ENCODE results near the gene ATRN.

Gene ATRN

GRCh38 chr20:3679749-3680700 lies 209.2 kb downstream of the ATRN start:
- DNase-seq: no peak

GRCh38 chr20:3680701-3681351 lies 210.0 kb downstream of the ATRN start:
- DNase-seq: no peak

GRCh38 chr20:3681352-3681930 lies 210.6 kb downstream of the ATRN start:
- no peak for DNase-seq

GRCh38 chr20:3681931-3682781 lies 211.3 kb downstream of the ATRN start, which contains the start of gene ADAM33:
ADAM33 (minus strand) TSS chr20:3682010; CDS start chr20:3682004, 6 bp downstream.
- DNase-seq: peak; percentile 36

- no peak for DNase-seq
Measured at GRCh38 chr20:3685341-3685740, 214.5 kb downstream of the ATRN start.

GRCh38 chr20:3686421-3686820 lies 215.6 kb downstream of the ATRN start:
- no peak for DNase-seq

- DNase-seq: no peak
Measured at GRCh38 chr20:3686867-3687321, 216.1 kb downstream of the ATRN start.

- peak; percentile 23 for DNase-seq
Measured at GRCh38 chr20:3687655-3688054, 216.8 kb downstream of the ATRN start.

GRCh38 chr20:3689978-3690377 lies 219.2 kb downstream of the ATRN start:
- no peak for DNase-seq

- DNase-seq: no peak
Measured at GRCh38 chr20:3690413-3690812, 219.6 kb downstream of the ATRN start.

GRCh38 chr20:3691306-3691705 lies 220.5 kb downstream of the ATRN start:
- no peak for DNase-seq

- no peak for DNase-seq
Measured at GRCh38 chr20:3691897-3692296, 221.1 kb downstream of the ATRN start.

- DNase-seq: no peak
Measured at GRCh38 chr20:3692706-3693294, 222.0 kb downstream of the ATRN start.

- DNase-seq: no peak
Measured at GRCh38 chr20:3693376-3693775, 222.6 kb downstream of the ATRN start.

- no peak for DNase-seq
Measured at GRCh38 chr20:3694864-3695263, 224.0 kb downstream of the ATRN start.

GRCh38 chr20:3696200-3696599 lies 225.4 kb downstream of the ATRN start:
- DNase-seq: peak; percentile 31

GRCh38 chr20:3696745-3697587 lies 226.1 kb downstream of the ATRN start:
- DNase-seq: no peak

GRCh38 chr20:3697588-3698305 lies 226.9 kb downstream of the ATRN start:
- DNase-seq: no peak

GRCh38 chr20:3698591-3699001 lies 227.8 kb downstream of the ATRN start:
- DNase-seq: no peak

GRCh38 chr20:3699037-3699436 lies 228.2 kb downstream of the ATRN start:
- no peak for DNase-seq
